ENCODE results near the gene TLE4.
"Not testable (repeated sequence)": the region's sequence is repeated elsewhere in the genome, so short reads cannot be mapped to it uniquely, and the experiment has no call there.

The TLE4 gene

GRCh38 chr9:79630521-79631403 lies 59.0 kb downstream of the TLE4 start:
- DNase-seq, result no peak

GRCh38 chr9:79632060-79632459 lies 60.3 kb downstream of the TLE4 start:
- no peak for DNase-seq

GRCh38 chr9:79632705-79633104 lies 60.9 kb downstream of the TLE4 start:
- DNase-seq, result no peak

- no peak for DNase-seq
Observed at GRCh38 chr9:79633558-79633957, 61.8 kb downstream of the TLE4 start.

GRCh38 chr9:79637177-79637925 lies 65.6 kb downstream of the TLE4 start:
- no peak for DNase-seq

- DNase-seq, result no peak
Observed at GRCh38 chr9:79638806-79639205, 67.0 kb downstream of the TLE4 start.

- DNase-seq, result no peak
Observed at GRCh38 chr9:79639354-79639753, 67.6 kb downstream of the TLE4 start.

GRCh38 chr9:79640067-79640466 lies 68.3 kb downstream of the TLE4 start:
- DNase-seq, result not testable (repeated sequence)

GRCh38 chr9:79641070-79641469 lies 69.3 kb downstream of the TLE4 start:
- DNase-seq, result no peak

- no peak for DNase-seq
Observed at GRCh38 chr9:79642671-79643070, 70.9 kb downstream of the TLE4 start.

- DNase-seq, result no peak
Observed at GRCh38 chr9:79644048-79644447, 72.3 kb downstream of the TLE4 start.

- DNase-seq, result no peak
Observed at GRCh38 chr9:79644601-79645000, 72.8 kb downstream of the TLE4 start.

GRCh38 chr9:79645110-79645509 lies 73.3 kb downstream of the TLE4 start:
- DNase-seq, result no peak

GRCh38 chr9:79646096-79646495 lies 74.3 kb downstream of the TLE4 start:
- DNase-seq, result no peak

GRCh38 chr9:79651251-79651795 lies 79.6 kb downstream of the TLE4 start:
- peak in 1 of 56 donors; percentile 8 for DNase-seq

- no peak for DNase-seq
Observed at GRCh38 chr9:79652598-79652997, 80.8 kb downstream of the TLE4 start.

- not testable (repeated sequence) for DNase-seq
Observed at GRCh38 chr9:79654591-79655382, 83.0 kb downstream of the TLE4 start.

- DNase-seq, result no peak
Observed at GRCh38 chr9:79655551-79655950, 83.8 kb downstream of the TLE4 start.

- DNase-seq, result no peak
Observed at GRCh38 chr9:79656169-79656568, 84.4 kb downstream of the TLE4 start.

GRCh38 chr9:79657891-79658290 lies 86.1 kb downstream of the TLE4 start:
- DNase-seq, result no peak

- no peak for DNase-seq
Observed at GRCh38 chr9:79658926-79659325, 87.2 kb downstream of the TLE4 start.

- DNase-seq, result no peak
Observed at GRCh38 chr9:79660615-79661014, 88.8 kb downstream of the TLE4 start.

Data from amygdala (tissue), 56 donors.